Epidermal melanocyte (primary cell): ENCODE data around the gene LBX2.

Experiments used
- DNase-seq: peaks from one replicate; pipeline ENCODE4 v3.0.0; 2011; ENCODE audit warnings: low spot score; ENCODE audit not compliant: insufficient read length

The LBX2 gene

GRCh38 chr2:74504591-74504990 lies 5.2 kb upstream of the LBX2 start:
- no peak for DNase-seq

GRCh38 chr2:74503506-74504475 lies 4.4 kb upstream of the LBX2 start:
- DNase-seq: peak; percentile 20

- DNase-seq: peak; percentile 76
Measured at GRCh38 chr2:74502720-74503505, 3.5 kb upstream of the LBX2 start.

GRCh38 chr2:74502147-74502719 lies 2.8 kb upstream of the LBX2 start:
- no peak for DNase-seq

GRCh38 chr2:74501335-74502071 lies 2.1 kb upstream of the LBX2 start:
- DNase-seq: no peak

GRCh38 chr2:74500578-74500946 lies 1.2 kb upstream of the LBX2 start:
- no peak for DNase-seq

GRCh38 chr2:74499940-74500577 lies 656 bp upstream of the LBX2 start:
- no peak for DNase-seq

- DNase-seq: no peak
Measured at GRCh38 chr2:74498500-74499266, 720 bp downstream of the LBX2 start.

- no peak for DNase-seq
Measured at GRCh38 chr2:74497777-74498499, 1.5 kb downstream of the LBX2 start.

- no peak for DNase-seq
Measured at GRCh38 chr2:74496997-74497776, 2.2 kb downstream of the LBX2 start.

- no peak for DNase-seq
Measured at GRCh38 chr2:74495440-74495839, 4.0 kb downstream of the LBX2 start.

- DNase-seq: no peak
Measured at GRCh38 chr2:74493546-74493945, 5.9 kb downstream of the LBX2 start.

GRCh38 chr2:74491648-74492544 lies 7.5 kb downstream of the LBX2 start:
- DNase-seq: no peak

GRCh38 chr2:74489906-74490305 lies 9.5 kb downstream of the LBX2 start:
- no peak for DNase-seq

- no peak for DNase-seq
Measured at GRCh38 chr2:74488643-74489481, 10.5 kb downstream of the LBX2 start.

GRCh38 chr2:74486141-74486540 lies 13.3 kb downstream of the LBX2 start:
- DNase-seq: no peak
